Liver (tissue), 9 donors: ENCODE results near the gene ZNF770. TPM values are rescaled to one million over a fixed set of nuclear protein-coding genes. Genes with fewer than 3 reads are reported as not detected.
"Not testable (repeated sequence)": the region's sequence is repeated elsewhere in the genome, so short reads cannot be mapped to it uniquely, and the experiment has no call there.

ENCODE experiments used
- DNase-seq: peaks from one replicate; pipeline ENCODE4 v3.0.0-alpha.2; 2017; ENCODE audit warnings: low spot score
- H3K27ac ChIP-seq, 2 donors: one replicate each; pipeline ENCODE4 v1.7.0; 2013; ENCODE audit warnings: inconsistent platforms in 2 of 2, low read length in 2 of 2, control low read depth in 1 of 2, low read depth in 1 of 2, mild to moderate bottlenecking in 1 of 2
- H3K27me3 ChIP-seq, 4 donors: one replicate each; pipeline versions ENCODE4 v1.6.1 to v1.7.0; 2013; ENCODE audit warnings: low read length in 3 of 4, inconsistent platforms in 1 of 4, mild to moderate bottlenecking in 1 of 4, moderate library complexity in 1 of 4; ENCODE audit not compliant: control insufficient read depth in 4 of 4, insufficient read depth in 4 of 4
- H3K36me3 ChIP-seq, 4 donors: one replicate each; pipeline versions ENCODE4 v1.6.1 to v1.7.0; 2013; ENCODE audit warnings: low read length in 3 of 4, mild to moderate bottlenecking in 3 of 4, low read depth in 1 of 4, moderate library complexity in 1 of 4; ENCODE audit not compliant: control insufficient read depth in 4 of 4, insufficient read depth in 3 of 4
- H3K4me1 ChIP-seq, 4 donors: one replicate each; pipeline versions ENCODE4 v1.6.1 to v1.7.0; 2013; ENCODE audit warnings: low read length in 3 of 4, mild to moderate bottlenecking in 3 of 4, moderate library complexity in 1 of 4; ENCODE audit not compliant: control insufficient read depth in 4 of 4, insufficient read depth in 4 of 4
- H3K4me3 ChIP-seq, 3 donors: one replicate each; pipeline versions ENCODE4 v1.6.1 to v1.7.0; 2013; ENCODE audit warnings: low read length in 3 of 3, control low read depth in 1 of 3, low read depth in 1 of 3, mild to moderate bottlenecking in 1 of 3
- H3K9ac ChIP-seq, 2 donors: one replicate each; pipeline ENCODE4 v1.7.0; 2013; ENCODE audit warnings: low read length in 2 of 2, mild to moderate bottlenecking in 2 of 2, moderate library complexity in 2 of 2, control low read depth in 1 of 2, low read depth in 1 of 2
- H3K9me3 ChIP-seq, 4 donors: one replicate each; pipeline versions ENCODE4 v1.6.1 to v1.7.0; 2013; ENCODE audit warnings: low read length in 3 of 4; ENCODE audit not compliant: control insufficient read depth in 4 of 4
- TAF1 ChIP-seq: conservative IDR thresholded peaks from 2 replicates; pipeline ENCODE4 v1.6.1; 2016; ENCODE audit warnings: antibody characterized with exemption, mild to moderate bottlenecking
- WGBS: extraction: QIAGEN DNeasy Blood & Tissue Kit; methylation state at CpG from one replicate; pipeline ENCODE4 v1.1.7; 2013; 5-methylcytosine and 5-hydroxymethylcytosine counted together
- polyA plus RNA-seq, 2 donors: library from polyadenylated mRNA; stranded (reverse) in 1 of 2; unstranded in 1 of 2; fragments of 200-250 nt in 1 of 2; fragments of >200 nt in 1 of 2; fragmentation: Nextera tagmentation in 1 of 2; extraction: Ambion mirVana in 1 of 2; gene quantifications; one replicate each; pipeline versions ENCODE4 v1.2.1 to v1.2.3, GENCODE V29; 2013 to 2015
- total RNA-seq, 2 donors: library from RNA; depleted of rRNA; stranded (reverse); fragments of >200 nt; gene quantifications; one replicate each; pipeline ENCODE4 v1.2.3, GENCODE V29; 2014
- TF ChIP-seq, protein P1 (sequence below): IDR thresholded peaks from 2 replicates; pipeline ENCODE4 v1.6.1; 2016; ENCODE audit warnings: antibody characterized with exemption, mild to moderate bottlenecking
- TF ChIP-seq, protein P2 (sequence below): IDR thresholded peaks from 2 replicates; pipeline ENCODE4 v1.6.1; 2016; ENCODE audit warnings: antibody characterized with exemption
- TF ChIP-seq, protein P3 (sequence below): IDR thresholded peaks from 2 replicates; pipeline ENCODE4 v1.6.1; 2016; ENCODE audit warnings: antibody characterized with exemption
- donor health status: healthy.
- donor health status: healthy.
- donor health status: healthy.
- donor health status: healthy.
- donor health status: healthy.

ZNF770 gene
- total and polyA plus RNA-seq, 4 donors = 9.3 to 74.4 (median 28.5) TPM

DNA sequence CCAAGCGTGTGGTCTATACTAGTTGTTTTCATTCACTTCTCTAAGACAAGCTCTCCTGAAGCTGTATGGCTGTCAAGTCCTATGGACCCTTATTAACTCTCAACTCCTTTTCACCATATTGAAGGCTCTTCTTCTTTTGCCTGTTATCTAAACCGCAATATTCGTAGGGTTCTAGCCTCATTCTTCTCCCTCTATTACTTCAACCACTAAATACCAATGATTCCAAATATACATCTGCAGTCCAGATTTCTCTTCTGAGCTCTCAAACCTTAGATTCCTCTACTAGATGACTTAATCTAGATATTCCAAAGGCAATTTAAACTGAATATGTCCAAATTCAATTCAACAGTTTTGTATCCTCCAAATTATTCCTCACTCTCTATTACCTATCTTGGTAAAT is 43.2 kb downstream of the ZNF770 start (continued):
- TF ChIP-seq, protein P1, sequence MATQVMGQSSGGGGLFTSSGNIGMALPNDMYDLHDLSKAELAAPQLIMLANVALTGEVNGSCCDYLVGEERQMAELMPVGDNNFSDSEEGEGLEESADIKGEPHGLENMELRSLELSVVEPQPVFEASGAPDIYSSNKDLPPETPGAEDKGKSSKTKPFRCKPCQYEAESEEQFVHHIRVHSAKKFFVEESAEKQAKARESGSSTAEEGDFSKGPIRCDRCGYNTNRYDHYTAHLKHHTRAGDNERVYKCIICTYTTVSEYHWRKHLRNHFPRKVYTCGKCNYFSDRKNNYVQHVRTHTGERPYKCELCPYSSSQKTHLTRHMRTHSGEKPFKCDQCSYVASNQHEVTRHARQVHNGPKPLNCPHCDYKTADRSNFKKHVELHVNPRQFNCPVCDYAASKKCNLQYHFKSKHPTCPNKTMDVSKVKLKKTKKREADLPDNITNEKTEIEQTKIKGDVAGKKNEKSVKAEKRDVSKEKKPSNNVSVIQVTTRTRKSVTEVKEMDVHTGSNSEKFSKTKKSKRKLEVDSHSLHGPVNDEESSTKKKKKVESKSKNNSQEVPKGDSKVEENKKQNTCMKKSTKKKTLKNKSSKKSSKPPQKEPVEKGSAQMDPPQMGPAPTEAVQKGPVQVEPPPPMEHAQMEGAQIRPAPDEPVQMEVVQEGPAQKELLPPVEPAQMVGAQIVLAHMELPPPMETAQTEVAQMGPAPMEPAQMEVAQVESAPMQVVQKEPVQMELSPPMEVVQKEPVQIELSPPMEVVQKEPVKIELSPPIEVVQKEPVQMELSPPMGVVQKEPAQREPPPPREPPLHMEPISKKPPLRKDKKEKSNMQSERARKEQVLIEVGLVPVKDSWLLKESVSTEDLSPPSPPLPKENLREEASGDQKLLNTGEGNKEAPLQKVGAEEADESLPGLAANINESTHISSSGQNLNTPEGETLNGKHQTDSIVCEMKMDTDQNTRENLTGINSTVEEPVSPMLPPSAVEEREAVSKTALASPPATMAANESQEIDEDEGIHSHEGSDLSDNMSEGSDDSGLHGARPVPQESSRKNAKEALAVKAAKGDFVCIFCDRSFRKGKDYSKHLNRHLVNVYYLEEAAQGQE = no peak

DNA sequence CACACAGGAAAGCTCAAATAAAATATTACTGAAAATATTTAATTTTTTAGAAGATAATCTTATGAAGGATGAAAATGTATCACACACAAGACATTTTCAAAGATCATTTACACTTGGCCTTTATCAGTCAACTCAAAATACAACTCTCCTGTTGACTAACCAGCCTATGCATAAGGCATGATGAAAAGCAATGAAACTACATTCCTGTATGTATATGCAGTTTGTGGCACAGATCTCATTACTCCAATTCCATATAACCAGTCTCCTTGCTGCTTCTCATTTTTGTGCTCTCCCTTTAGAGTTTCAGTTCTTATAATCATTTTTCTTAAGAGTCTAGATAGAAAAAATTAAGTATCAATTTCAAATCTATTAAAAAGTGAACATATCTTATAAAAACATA is 44.4 kb downstream of the ZNF770 start:
- DNase-seq = no peak
- TF ChIP-seq, protein P2, sequence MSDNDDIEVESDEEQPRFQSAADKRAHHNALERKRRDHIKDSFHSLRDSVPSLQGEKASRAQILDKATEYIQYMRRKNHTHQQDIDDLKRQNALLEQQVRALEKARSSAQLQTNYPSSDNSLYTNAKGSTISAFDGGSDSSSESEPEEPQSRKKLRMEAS = no peak
- Histone ChIP-seq H3K27ac (no peak overlapping the region), H3K4me3 (no peak overlapping the region), H3K36me3 (peaks cover 11 to 38% (median 25%) of the 10 kb centered on the region in 4 donors), H3K4me1 (peaks cover 0 to 2% (median 0%) of the 10 kb centered on the region in 4 donors), H3K27me3 (no peaks in the 10 kb centered on the region), H3K9ac (no peak overlapping the region), H3K9me3 (no peaks in the 10 kb centered on the region)

DNA sequence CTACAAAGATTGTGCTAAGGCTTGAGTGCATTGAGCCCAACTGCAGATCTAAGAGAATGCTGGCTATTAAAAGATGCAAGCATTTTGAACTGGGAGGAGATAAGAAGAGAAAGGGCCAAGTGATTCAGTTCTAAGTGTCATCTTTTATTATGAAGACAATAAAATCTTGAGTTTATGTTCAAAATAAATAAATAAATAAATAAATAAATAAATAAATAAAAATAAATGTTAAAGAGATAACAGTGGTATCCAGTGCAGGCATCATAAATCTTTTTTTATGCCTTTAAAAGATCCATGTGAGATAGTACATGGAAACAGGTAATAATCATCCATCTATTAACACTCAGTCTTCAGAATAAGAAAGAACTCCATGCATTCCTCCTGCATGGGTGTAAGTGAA is 44.8 kb downstream of the ZNF770 start:
- H3K4me1 ChIP-seq, DNase-seq, H3K9ac ChIP-seq, H3K9me3 ChIP-seq, H3K4me3 ChIP-seq, H3K27me3 ChIP-seq, H3K27ac ChIP-seq: not testable (repeated sequence)
- H3K36me3 ChIP-seq = peaks cover 11 to 42% (median 27%) of the 10 kb centered on the region in 4 donors

DNA sequence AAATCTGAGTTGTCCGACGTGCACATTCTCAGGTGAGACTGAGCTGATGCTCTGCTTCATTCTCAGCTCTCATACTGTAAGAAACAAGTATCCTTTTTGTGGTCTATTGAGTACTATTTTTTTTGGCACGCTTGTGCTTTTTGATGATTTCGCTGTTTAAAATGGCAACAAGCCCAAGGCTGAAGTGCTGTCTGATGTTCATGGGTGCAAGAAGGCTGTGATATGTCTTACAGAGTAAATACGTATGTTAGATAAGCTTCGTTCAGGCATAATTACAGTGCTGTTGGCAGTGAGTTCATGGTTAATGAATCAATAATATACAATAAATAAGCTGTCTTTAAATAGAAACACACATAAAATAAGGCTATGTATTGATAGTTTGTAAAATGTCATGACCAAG is 45.7 kb downstream of the ZNF770 start:
- H3K4me3 ChIP-seq = no peak overlapping the region
- DNase-seq = no peak
- peaks cover 8 to 34% (median 24%) of the 10 kb centered on the region in 4 donors for H3K36me3 ChIP-seq
- H3K4me1 ChIP-seq = peaks cover 0 to 2% (median 0%) of the 10 kb centered on the region in 4 donors
- no peak overlapping the region for H3K9ac ChIP-seq
- H3K27ac ChIP-seq = no peak overlapping the region
- 52% methylated on average over 6 of the region's 6 CpGs for WGBS
- TF ChIP-seq, protein P1 = no peak
- TF ChIP-seq, protein P3, sequence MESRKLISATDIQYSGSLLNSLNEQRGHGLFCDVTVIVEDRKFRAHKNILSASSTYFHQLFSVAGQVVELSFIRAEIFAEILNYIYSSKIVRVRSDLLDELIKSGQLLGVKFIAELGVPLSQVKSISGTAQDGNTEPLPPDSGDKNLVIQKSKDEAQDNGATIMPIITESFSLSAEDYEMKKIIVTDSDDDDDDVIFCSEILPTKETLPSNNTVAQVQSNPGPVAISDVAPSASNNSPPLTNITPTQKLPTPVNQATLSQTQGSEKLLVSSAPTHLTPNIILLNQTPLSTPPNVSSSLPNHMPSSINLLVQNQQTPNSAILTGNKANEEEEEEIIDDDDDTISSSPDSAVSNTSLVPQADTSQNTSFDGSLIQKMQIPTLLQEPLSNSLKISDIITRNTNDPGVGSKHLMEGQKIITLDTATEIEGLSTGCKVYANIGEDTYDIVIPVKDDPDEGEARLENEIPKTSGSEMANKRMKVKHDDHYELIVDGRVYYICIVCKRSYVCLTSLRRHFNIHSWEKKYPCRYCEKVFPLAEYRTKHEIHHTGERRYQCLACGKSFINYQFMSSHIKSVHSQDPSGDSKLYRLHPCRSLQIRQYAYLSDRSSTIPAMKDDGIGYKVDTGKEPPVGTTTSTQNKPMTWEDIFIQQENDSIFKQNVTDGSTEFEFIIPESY = no peak
- no peak for TF ChIP-seq TAF1
- no peaks in the 10 kb centered on the region for H3K27me3 ChIP-seq
- H3K9me3 ChIP-seq = no peaks in the 10 kb centered on the region
